Prostate gland (tissue), 2 donors: ENCODE measurements around the gene C16orf89.

ENCODE experiments used
- POLR2A ChIP-seq: fragments of 450-650 bp; IDR thresholded peaks from one replicate; pipeline ENCODE4 v1.6.1; 2016; ENCODE audit warnings: antibody characterized with exemption, mild to moderate bottlenecking
- TF ChIP-seq, protein P1 (sequence below), 4 experiments: fragments of 200-600 bp in 2 of 4; fragments of 450-650 bp in 2 of 4; sonication (generic) in 2 of 4; IDR thresholded peaks; 1 replicate in 3 of 4; 2 replicates in 1 of 4; pipeline ENCODE4 v1.5.1; 2016 to 2019; ENCODE audit warnings: antibody characterized with exemption in 4 of 4, mild to moderate bottlenecking in 2 of 4, moderate library complexity in 2 of 4

DNA sequence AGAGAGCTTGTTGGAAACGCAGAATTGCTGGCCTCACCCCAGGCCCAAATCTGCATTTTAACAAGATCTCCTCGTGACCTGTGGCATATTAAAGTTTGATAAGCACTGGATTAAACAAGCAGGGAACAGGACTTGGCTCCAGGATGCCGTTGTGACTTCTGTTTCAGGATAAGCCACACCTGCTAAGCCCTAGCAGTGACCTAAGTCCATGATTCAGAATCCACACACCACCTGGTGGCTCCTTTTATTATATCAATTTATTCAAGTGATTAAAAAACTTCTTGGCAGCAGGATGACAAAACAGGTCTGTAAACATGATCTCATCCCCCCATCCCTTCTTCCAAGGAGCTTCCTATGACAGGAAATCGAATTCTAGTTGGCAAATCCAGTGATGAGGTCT is 41.1 kb downstream of the C16orf89 start:
- TF ChIP-seq, protein P1, sequence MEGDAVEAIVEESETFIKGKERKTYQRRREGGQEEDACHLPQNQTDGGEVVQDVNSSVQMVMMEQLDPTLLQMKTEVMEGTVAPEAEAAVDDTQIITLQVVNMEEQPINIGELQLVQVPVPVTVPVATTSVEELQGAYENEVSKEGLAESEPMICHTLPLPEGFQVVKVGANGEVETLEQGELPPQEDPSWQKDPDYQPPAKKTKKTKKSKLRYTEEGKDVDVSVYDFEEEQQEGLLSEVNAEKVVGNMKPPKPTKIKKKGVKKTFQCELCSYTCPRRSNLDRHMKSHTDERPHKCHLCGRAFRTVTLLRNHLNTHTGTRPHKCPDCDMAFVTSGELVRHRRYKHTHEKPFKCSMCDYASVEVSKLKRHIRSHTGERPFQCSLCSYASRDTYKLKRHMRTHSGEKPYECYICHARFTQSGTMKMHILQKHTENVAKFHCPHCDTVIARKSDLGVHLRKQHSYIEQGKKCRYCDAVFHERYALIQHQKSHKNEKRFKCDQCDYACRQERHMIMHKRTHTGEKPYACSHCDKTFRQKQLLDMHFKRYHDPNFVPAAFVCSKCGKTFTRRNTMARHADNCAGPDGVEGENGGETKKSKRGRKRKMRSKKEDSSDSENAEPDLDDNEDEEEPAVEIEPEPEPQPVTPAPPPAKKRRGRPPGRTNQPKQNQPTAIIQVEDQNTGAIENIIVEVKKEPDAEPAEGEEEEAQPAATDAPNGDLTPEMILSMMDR (IDR thresholded peaks at IDR 0.05) = peak in 2 of 4 experiments; percentile 21 to 33
- TF ChIP-seq POLR2A = no peak
